Osteocyte (in vitro differentiated cells): Measurements from ENCODE around the gene LIPG. TPM values are rescaled to one million over a fixed set of nuclear protein-coding genes. Genes with fewer than 3 reads are reported as not detected.

Experiments used
- DNase-seq: peaks from one replicate; pipeline ENCODE4 v3.0.0; 2021; ENCODE audit warnings: mixed read lengths; ENCODE audit not compliant: unreplicated experiment; ENCODE audit errors: extremely low spot score
- H3K27ac Mint-ChIP-seq: one replicate; pipeline ENCODE4 v1.8.0; 2021; ENCODE audit warnings: mild to moderate bottlenecking, mixed read lengths; ENCODE audit not compliant: unreplicated experiment
- H3K27me3 Mint-ChIP-seq: one replicate; pipeline ENCODE4 v1.8.0; 2021; ENCODE audit warnings: mixed read lengths; ENCODE audit not compliant: unreplicated experiment
- H3K36me3 Mint-ChIP-seq: one replicate; pipeline ENCODE4 v1.8.0; 2021; ENCODE audit warnings: mixed read lengths; ENCODE audit not compliant: unreplicated experiment
- H3K4me1 Mint-ChIP-seq: one replicate; pipeline ENCODE4 v1.8.0; 2021; ENCODE audit warnings: mixed read lengths; ENCODE audit not compliant: unreplicated experiment
- H3K4me3 Mint-ChIP-seq: one replicate; pipeline ENCODE4 v1.8.0; 2021; ENCODE audit warnings: mild to moderate bottlenecking, moderate library complexity, mixed read lengths; ENCODE audit not compliant: unreplicated experiment
- H3K9me3 Mint-ChIP-seq: one replicate; pipeline ENCODE4 v1.8.0; 2021; ENCODE audit warnings: mixed read lengths; ENCODE audit not compliant: unreplicated experiment
- CTCF ChIP-seq: fragments of 200-600 bp; sonication (generic); IDR thresholded peaks from 2 replicates; pipeline ENCODE4 v1.5.0; 2021; ENCODE audit warnings: antibody characterized with exemption, mild to moderate bottlenecking, moderate library complexity
- total RNA-seq: library from RNA; stranded (reverse); gene quantifications from 2 replicates; pipeline ENCODE4 v1.2.1, GENCODE V29; 2021

Gene LIPG
- total RNA-seq, 1 donor from 2014 or later, result not detected

GRCh38 chr18:49645196-49645595 is 83.3 kb downstream of the LIPG start:
- H3K4me1 Mint-ChIP-seq, result peaks cover 7% of the 10 kb centered on the region
- no peak for DNase-seq
- H3K4me3 Mint-ChIP-seq, result no peak overlapping the region
- no peak overlapping the region for H3K27ac Mint-ChIP-seq
- no peak for TF ChIP-seq CTCF
- H3K27me3 Mint-ChIP-seq, result peaks cover 3% of the 10 kb centered on the region
- no peaks in the 10 kb centered on the region for H3K9me3 Mint-ChIP-seq
- no peaks in the 10 kb centered on the region for H3K36me3 Mint-ChIP-seq

GRCh38 chr18:49645841-49646351 is 84.0 kb downstream of the LIPG start:
- Mint-ChIP-seq H3K4me1 (peaks cover 7% of the 10 kb centered on the region), H3K27ac (no peak overlapping the region), H3K36me3 (no peaks in the 10 kb centered on the region), H3K4me3 (no peak overlapping the region), H3K9me3 (no peaks in the 10 kb centered on the region), H3K27me3 (peaks cover 3% of the 10 kb centered on the region)
- no peak for TF ChIP-seq CTCF
- DNase-seq, result no peak

- TF ChIP-seq CTCF, result no peak
- no peak overlapping the region for H3K27ac Mint-ChIP-seq
- no peaks in the 10 kb centered on the region for H3K9me3 Mint-ChIP-seq
- H3K36me3 Mint-ChIP-seq, result no peaks in the 10 kb centered on the region
- no peaks in the 10 kb centered on the region for H3K27me3 Mint-ChIP-seq
- H3K4me1 Mint-ChIP-seq, result peaks cover 7% of the 10 kb centered on the region
- H3K4me3 Mint-ChIP-seq, result no peak overlapping the region
- DNase-seq, result no peak
Observed at GRCh38 chr18:49646873-49647272, 85.0 kb downstream of the LIPG start.

GRCh38 chr18:49647496-49648168 is 85.8 kb downstream of the LIPG start:
- Mint-ChIP-seq H3K36me3 (no peaks in the 10 kb centered on the region), H3K4me1 (peaks cover 7% of the 10 kb centered on the region), H3K27ac (no peak overlapping the region), H3K4me3 (no peak overlapping the region), H3K9me3 (no peaks in the 10 kb centered on the region), H3K27me3 (no peaks in the 10 kb centered on the region)
- DNase-seq, result no peak
- TF ChIP-seq CTCF, result no peak

GRCh38 chr18:49648326-49648725 is 86.5 kb downstream of the LIPG start:
- H3K27me3 Mint-ChIP-seq, result no peaks in the 10 kb centered on the region
- no peaks in the 10 kb centered on the region for H3K36me3 Mint-ChIP-seq
- no peak overlapping the region for H3K4me3 Mint-ChIP-seq
- TF ChIP-seq CTCF, result no peak
- no peak overlapping the region for H3K27ac Mint-ChIP-seq
- peaks cover 10% of the 10 kb centered on the region for H3K4me1 Mint-ChIP-seq
- no peak for DNase-seq
- H3K9me3 Mint-ChIP-seq, result no peaks in the 10 kb centered on the region

Other genes starting within 250 kb of the LIPG start
- gene DYM, start 101.4 kb upstream of the LIPG start, total RNA-seq, result 84.6 and 85.6 TPM in 2 replicates
- 42.4 and 47.8 TPM in 2 replicates for gene C18orf32, start 74.8 kb upstream of the LIPG start, total RNA-seq
- 1,438 and 1,511 TPM in 2 replicates for gene RPL17, start 69.6 kb upstream of the LIPG start, total RNA-seq